ENCODE results near the gene SRXN1.

Gene SRXN1

DNA sequence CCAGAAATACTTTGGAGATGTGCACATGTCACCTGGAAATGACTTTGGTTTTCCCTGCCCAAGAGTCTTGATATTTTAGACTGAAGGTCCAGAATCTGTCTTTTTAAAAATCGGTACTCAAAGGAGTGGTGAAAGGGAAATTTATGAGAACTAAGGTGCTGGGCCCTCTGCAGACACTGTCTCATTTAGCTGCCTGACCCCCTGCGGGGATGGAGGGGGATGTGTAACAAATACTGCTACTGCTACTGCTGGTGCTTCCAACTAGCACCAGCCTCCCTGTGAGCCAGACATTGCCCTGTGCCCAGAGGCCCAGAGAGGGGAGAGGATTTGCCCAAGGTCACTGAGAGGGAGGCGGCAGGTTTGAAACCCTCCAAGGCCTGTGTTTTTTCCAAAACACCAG lies 15.6 kb upstream of the SRXN1 start:
- TF ChIP-seq CTCF (IDR thresholded peaks at IDR 0.05; ENCODE audit: low read depth, low read length) = no peak
- no peak for DNase-seq (ENCODE audit: extremely low read depth, low read depth)

DNA sequence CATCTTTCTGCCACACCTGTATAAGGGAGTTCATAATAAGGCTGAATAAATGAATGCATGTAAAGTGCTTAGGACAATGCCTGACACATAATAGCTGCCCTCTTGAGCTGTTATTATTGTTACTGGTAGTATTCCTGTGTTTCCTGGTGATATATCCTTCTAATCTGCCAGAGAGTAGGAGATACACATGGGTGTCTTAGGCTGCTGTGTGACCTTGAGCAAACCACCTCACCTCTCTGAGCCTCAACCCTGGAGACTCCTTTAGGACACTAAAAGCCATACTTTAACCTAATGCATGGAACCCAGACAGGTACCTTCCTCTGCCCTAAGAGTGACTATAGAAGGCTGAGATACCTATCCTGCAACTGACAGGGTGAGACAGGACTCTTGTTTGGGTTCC lies 15.1 kb upstream of the SRXN1 start:
- no peak for TF ChIP-seq CTCF (IDR thresholded peaks at IDR 0.05; ENCODE audit: low read depth, low read length)
- DNase-seq (ENCODE audit: extremely low read depth, low read depth) = no peak

GRCh38 chr20:667351-668034 lies 14.5 kb upstream of the SRXN1 start:
- DNase-seq (ENCODE audit: extremely low read depth, low read depth) = no peak
- peak; percentile 90 for TF ChIP-seq CTCF (IDR thresholded peaks at IDR 0.05; ENCODE audit: low read depth, low read length)

DNA sequence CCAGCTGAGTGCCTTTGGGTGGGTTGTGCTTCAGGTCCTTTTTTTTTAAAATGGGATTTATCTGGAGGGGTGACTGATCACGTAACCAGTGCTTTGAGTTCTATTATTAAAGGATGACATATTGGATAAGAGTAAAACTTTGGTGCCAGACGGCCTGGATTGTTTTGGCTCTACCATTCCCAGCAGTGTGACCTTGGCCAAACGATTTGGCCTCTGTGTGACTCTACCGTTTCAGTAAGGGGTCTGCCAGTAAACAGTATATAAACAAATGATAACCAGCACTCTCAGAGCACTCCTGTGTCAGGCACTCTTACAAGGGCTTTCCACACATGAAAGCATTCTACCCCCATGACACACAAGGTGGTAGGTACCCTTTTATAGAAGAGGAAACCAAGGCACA lies 13.9 kb upstream of the SRXN1 start:
- TF ChIP-seq CTCF (IDR thresholded peaks at IDR 0.05; ENCODE audit: low read depth, low read length) = no peak
- no peak for DNase-seq (ENCODE audit: extremely low read depth, low read depth)

- TF ChIP-seq CTCF (IDR thresholded peaks at IDR 0.05; ENCODE audit: low read depth, low read length) = no peak
- no peak for DNase-seq (ENCODE audit: extremely low read depth, low read depth)
Observed at GRCh38 chr20:665276-665675, 12.3 kb upstream of the SRXN1 start.

DNA sequence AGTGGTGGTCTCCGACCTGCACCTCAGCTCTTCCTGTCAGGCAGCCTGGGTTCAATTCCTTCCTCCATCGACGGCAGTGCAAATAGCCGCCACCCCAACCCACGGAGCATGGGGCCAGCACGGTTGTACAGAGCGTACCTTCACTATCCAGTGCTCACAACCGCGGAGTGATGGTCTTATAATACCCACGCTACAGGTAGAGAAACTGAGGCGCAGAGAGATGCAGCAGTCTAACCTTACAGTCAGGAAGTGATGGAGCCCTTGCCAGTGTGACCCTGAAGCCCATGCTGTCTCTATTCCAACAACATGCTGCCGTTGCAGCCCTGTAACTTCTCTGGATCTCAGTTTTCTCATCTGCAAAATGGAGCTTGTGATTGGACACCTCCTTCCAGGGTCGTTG lies 11.6 kb upstream of the SRXN1 start:
- no peak for DNase-seq (ENCODE audit: extremely low read depth, low read depth)
- TF ChIP-seq CTCF (IDR thresholded peaks at IDR 0.05; ENCODE audit: low read depth, low read length) = no peak

DNA sequence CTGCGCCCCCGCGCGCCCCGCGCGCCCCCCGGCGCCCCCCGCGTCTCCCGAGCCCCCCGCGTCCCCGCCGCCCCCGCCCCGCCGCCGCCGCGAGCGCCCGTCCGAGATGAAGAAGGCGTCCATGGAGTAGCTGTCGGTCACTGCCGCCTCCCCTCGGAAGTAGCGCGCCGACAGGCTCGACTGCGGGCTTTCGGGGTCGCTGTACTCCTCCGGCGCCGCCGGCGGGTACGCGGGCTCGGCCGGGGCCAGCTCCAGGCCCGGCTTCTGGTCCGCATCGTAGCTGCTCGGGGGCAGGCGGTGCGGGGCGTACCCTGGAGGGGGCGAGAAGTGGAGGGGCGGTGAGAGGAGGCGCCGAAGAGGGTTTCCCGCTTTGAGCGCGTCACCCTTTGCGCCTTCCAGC lies 11.2 kb upstream of the SRXN1 start:
- no peak for DNase-seq (ENCODE audit: extremely low read depth, low read depth)
- no peak for TF ChIP-seq CTCF (IDR thresholded peaks at IDR 0.05; ENCODE audit: low read depth, low read length)
